DOHH2 (cell line): ENCODE measurements around the gene APOBEC3A.
"Not testable (repeated sequence)": the region's sequence is repeated elsewhere in the genome, so short reads cannot be mapped to it uniquely, and the experiment has no call there.

Source experiments
- H3F3A ChIP-seq: fragments of 200-600 bp; sonication (generic), shearing (Covaris generic); 2 replicates; pipeline ENCODE4 v1.6.0; 2016; ENCODE audit warnings: antibody characterized with exemption, mild to moderate bottlenecking; ENCODE audit not compliant: control insufficient read depth, insufficient read depth
- H3K27ac ChIP-seq: fragments of 200-600 bp; sonication (generic); 2 replicates; pipeline ENCODE4 v1.5.1; 2014; ENCODE audit warnings: low read depth, mild to moderate bottlenecking, low read length, moderate library complexity
- H3K27me3 ChIP-seq: fragments of 200-600 bp; sonication (generic); 2 replicates; pipeline ENCODE4 v1.6.1; 2014; ENCODE audit warnings: mild to moderate bottlenecking, low read length, mixed read lengths; ENCODE audit not compliant: control insufficient read depth
- H3K36me3 ChIP-seq: fragments of 200-600 bp; sonication (generic); 2 replicates; pipeline ENCODE4 v1.6.1; 2014; ENCODE audit warnings: mild to moderate bottlenecking, low read length, moderate library complexity, mixed read lengths; ENCODE audit not compliant: control insufficient read depth
- H3K4me1 ChIP-seq: fragments of 200-600 bp; sonication (generic); 2 replicates; pipeline ENCODE4 v1.6.1; 2014; ENCODE audit warnings: mild to moderate bottlenecking, low read length, mixed read lengths; ENCODE audit not compliant: control insufficient read depth
- H3K4me2 ChIP-seq: fragments of 200-600 bp; sonication (generic); 2 replicates; pipeline ENCODE4 v1.6.0; 2014; ENCODE audit warnings: mild to moderate bottlenecking, low read length, moderate library complexity
- H3K4me3 ChIP-seq: fragments of 200-600 bp; sonication (generic); 2 replicates; pipeline ENCODE4 v1.5.1; 2014; ENCODE audit warnings: mild to moderate bottlenecking, low read length, mixed read lengths
- H3K79me2 ChIP-seq: fragments of 200-600 bp; sonication (generic); 2 replicates; pipeline ENCODE4 v1.6.1; 2014; ENCODE audit warnings: mild to moderate bottlenecking, low read length, mixed read lengths; ENCODE audit not compliant: control insufficient read depth
- H3K9me2 ChIP-seq: fragments of 200-600 bp; sonication (generic); replicated peaks from 2 replicates; pipeline ENCODE4 v1.6.1; 2014; ENCODE audit warnings: mild to moderate bottlenecking, low read length, mixed read lengths; ENCODE audit not compliant: control insufficient read depth
- H3K9me3 ChIP-seq: fragments of 200-600 bp; sonication (generic); 2 replicates; pipeline ENCODE4 v1.6.1; 2014; ENCODE audit warnings: antibody characterized with exemption, low read length, mixed read lengths; ENCODE audit not compliant: control insufficient read depth, insufficient read depth
- H4K20me1 ChIP-seq: fragments of 200-600 bp; sonication (generic); 2 replicates; pipeline ENCODE4 v1.6.0; 2014; ENCODE audit warnings: low read depth, mild to moderate bottlenecking, antibody characterized with exemption, low read length, moderate library complexity; ENCODE audit not compliant: control insufficient read depth, insufficient read depth
- EZH2phosphoT487 ChIP-seq: fragments of 200-600 bp; sonication (generic); IDR thresholded peaks from 2 replicates; pipeline ENCODE4 v1.6.1; 2017; ENCODE audit warnings: borderline replicate concordance, mild to moderate bottlenecking, antibody characterized with exemption, low read length, moderate library complexity, mixed read lengths
- TF ChIP-seq, protein P1 (sequence below): fragments of 200-600 bp; sonication (generic); IDR thresholded peaks from one replicate; pipeline ENCODE4 v1.5.1; 2014; ENCODE audit warnings: antibody characterized with exemption, mild to moderate bottlenecking, low read depth, low read length; ENCODE audit not compliant: poor library complexity, severe bottlenecking

The APOBEC3A gene

DNA sequence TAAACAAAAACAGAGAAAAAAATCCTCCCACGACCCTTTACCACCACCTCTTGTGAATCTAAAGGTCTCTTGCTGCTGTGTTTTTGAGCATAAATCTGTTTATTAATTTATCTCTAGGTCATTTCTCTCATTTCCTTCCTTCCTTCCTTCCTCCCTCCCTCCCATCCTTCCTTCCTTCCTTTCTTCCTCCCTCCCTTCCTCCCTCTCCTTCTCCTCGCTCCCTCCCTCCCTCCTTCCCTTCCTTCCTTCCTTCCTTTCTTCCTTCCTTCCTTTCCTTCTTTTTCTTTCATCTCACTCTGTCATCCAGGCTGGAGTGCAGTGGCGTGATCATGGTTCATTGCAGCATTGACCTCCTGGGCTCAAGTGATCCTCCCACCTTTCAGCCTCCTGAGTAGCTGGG lies 13.5 kb upstream of the APOBEC3A start:
- H3K36me3 ChIP-seq: no peaks in the 10 kb centered on the region
- H3K27ac ChIP-seq: no peak overlapping the region
- H3K9me3 ChIP-seq: no peaks in the 10 kb centered on the region
- H3F3A ChIP-seq: peaks cover 3% of the 10 kb centered on the region; the same call in 1 of the 2 replicates
- no peak overlapping the region for H3K4me3 ChIP-seq
- TF ChIP-seq, protein P1, sequence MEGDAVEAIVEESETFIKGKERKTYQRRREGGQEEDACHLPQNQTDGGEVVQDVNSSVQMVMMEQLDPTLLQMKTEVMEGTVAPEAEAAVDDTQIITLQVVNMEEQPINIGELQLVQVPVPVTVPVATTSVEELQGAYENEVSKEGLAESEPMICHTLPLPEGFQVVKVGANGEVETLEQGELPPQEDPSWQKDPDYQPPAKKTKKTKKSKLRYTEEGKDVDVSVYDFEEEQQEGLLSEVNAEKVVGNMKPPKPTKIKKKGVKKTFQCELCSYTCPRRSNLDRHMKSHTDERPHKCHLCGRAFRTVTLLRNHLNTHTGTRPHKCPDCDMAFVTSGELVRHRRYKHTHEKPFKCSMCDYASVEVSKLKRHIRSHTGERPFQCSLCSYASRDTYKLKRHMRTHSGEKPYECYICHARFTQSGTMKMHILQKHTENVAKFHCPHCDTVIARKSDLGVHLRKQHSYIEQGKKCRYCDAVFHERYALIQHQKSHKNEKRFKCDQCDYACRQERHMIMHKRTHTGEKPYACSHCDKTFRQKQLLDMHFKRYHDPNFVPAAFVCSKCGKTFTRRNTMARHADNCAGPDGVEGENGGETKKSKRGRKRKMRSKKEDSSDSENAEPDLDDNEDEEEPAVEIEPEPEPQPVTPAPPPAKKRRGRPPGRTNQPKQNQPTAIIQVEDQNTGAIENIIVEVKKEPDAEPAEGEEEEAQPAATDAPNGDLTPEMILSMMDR: no peak
- TF ChIP-seq EZH2phosphoT487: no peak
- H3K4me1 ChIP-seq: peaks cover 12% of the 10 kb centered on the region; the same call in 1 of the 2 replicates
- H4K20me1 ChIP-seq: 0 out of 2 replicates have a peak, but pooled peaks cover 3% of the 10 kb centered on the region
- no peaks in the 10 kb centered on the region for H3K9me2 ChIP-seq
- H3K4me2 ChIP-seq: no peak overlapping the region
- peaks cover 59% of the 10 kb centered on the region for H3K27me3 ChIP-seq
- no peaks in the 10 kb centered on the region for H3K79me2 ChIP-seq

DNA sequence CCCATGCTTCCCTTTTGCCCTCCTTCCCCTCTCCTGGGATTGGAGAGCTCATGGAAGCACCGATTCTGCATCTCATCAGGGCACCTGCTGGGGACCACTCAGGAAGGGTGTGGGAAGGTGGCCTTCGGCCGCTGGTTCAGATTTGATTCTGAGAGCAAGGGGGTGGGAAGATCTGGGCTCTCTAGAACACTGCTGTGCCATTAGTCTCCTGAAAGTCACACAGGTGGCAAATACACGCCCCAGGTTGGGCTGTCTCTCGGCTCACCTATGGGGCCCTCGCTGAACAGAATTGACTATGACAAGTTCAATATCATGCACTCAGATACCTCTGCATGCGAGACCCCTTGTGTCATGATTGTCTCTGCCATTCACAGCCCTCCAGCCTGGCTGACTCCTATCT lies 12.8 kb upstream of the APOBEC3A start:
- Histone ChIP-seq H3K27ac (no peak overlapping the region), H3K9me3 (no peaks in the 10 kb centered on the region), H3F3A (peaks cover 3% of the 10 kb centered on the region; the same call in 1 of the 2 replicates), H4K20me1 (0 out of 2 replicates have a peak, but pooled peaks cover 3% of the 10 kb centered on the region), H3K27me3 (peaks cover 59% of the 10 kb centered on the region), H3K4me3 (no peak overlapping the region), H3K4me2 (no peak overlapping the region), H3K79me2 (no peaks in the 10 kb centered on the region), H3K4me1 (peaks cover 12% of the 10 kb centered on the region; the same call in 1 of the 2 replicates), H3K36me3 (no peaks in the 10 kb centered on the region), H3K9me2 (no peaks in the 10 kb centered on the region)
- TF ChIP-seq, protein P1: no peak
- TF ChIP-seq EZH2phosphoT487: no peak

DNA sequence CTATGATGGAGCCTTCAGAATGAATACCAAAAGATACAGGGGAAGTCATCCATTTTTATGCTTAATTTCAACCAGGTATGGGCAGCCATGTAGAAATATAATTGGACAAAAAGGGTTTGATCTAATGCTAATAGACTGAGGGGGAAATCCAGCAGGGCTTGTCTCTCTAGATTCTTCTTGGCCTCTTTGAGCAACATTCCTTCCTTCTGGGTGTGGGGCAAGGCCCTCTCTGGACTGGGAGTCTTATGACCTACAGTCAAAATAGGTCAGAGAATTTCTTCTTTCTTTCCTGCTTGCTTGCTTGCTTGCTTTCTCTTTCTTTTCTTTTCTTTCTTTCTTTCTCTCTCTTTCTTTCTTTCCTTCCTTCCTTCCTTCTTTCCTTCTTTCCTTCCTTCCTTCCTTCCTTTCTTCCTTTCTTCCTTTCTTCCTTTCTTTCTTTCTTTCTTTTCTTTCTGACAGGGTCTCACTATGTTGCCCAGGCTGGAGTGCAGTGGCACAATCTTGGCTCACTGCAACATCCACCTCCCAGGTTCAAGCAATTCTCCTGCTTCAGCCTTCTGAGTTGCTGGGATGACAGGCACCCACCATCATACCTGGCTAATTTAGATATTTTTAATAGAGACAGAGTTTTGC lies 11.6 kb upstream of the APOBEC3A start:
- Histone ChIP-seq H3K27me3 (peaks cover 52% of the 10 kb centered on the region), H3K4me1 (peaks cover 12% of the 10 kb centered on the region; the same call in 1 of the 2 replicates)
- not testable (repeated sequence) for H3K9me2 ChIP-seq, H3K4me3 ChIP-seq, H4K20me1 ChIP-seq, H3K27ac ChIP-seq, H3K4me2 ChIP-seq, H3K36me3 ChIP-seq, H3K9me3 ChIP-seq, H3F3A ChIP-seq, H3K79me2 ChIP-seq

DNA sequence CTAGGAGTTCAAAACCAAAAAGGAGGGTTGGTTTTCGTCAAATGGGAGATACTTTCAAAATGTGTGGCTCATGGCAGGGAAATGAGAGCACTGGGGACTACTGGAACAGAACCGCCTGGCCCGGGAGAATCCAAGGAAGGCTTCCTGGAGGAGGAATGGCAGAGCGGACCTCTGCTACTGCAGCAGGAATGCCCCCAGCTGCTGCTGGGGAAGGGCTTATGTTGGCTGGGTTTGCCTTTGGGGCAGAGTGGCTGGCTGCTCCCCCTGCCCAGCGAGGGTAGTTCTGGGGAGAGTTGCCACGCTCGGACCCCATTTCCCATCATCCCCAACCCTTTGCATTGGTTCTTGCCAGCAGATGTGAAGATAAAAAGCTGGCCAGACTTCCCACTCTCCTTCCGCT lies 10.6 kb upstream of the APOBEC3A start:
- Histone ChIP-seq H3K79me2 (no peaks in the 10 kb centered on the region), H3K27ac (no peak overlapping the region), H3F3A (no peaks in the 10 kb centered on the region), H4K20me1 (0 out of 2 replicates have a peak, but pooled peaks cover 3% of the 10 kb centered on the region), H3K4me2 (no peak overlapping the region), H3K9me3 (no peaks in the 10 kb centered on the region), H3K4me3 (no peak overlapping the region), H3K4me1 (peaks cover 9% of the 10 kb centered on the region; the same call in 1 of the 2 replicates), H3K27me3 (peaks cover 49% of the 10 kb centered on the region), H3K36me3 (no peaks in the 10 kb centered on the region), H3K9me2 (no peaks in the 10 kb centered on the region)
- TF ChIP-seq, protein P1: no peak
- no peak for TF ChIP-seq EZH2phosphoT487
